ENCODE results near the gene CHSY1. TPM values are rescaled to one million over a fixed set of nuclear protein-coding genes. Genes with fewer than 3 reads are reported as not detected.

Gene CHSY1
- total and polyA plus RNA-seq, 2 of the 13 experiments (the other 11 are each of a cell fraction or from before 2014, with no cell fraction given), result 13.3 to 13.7 TPM

- TF ChIP-seq ZNF609 (CRISPR knock-in tag; IDR thresholded peaks at IDR 0.05; ENCODE audit: borderline replicate concordance) (peak; percentile 59; the same call in 1 of the 2 replicates), ZNF704 (CRISPR knock-in tag; IDR thresholded peaks at IDR 0.05; ENCODE audit: borderline replicate concordance) (peak; percentile 79; the same call in 1 of the 2 replicates), KLF13 (CRISPR knock-in tag; IDR thresholded peaks at IDR 0.05) (no peak), ETV5 (CRISPR knock-in tag; IDR thresholded peaks at IDR 0.05; ENCODE audit: borderline replicate concordance) (peak; percentile 93), NFATC3 (CRISPR knock-in tag; IDR thresholded peaks at IDR 0.05) (no peak), ZFX (CRISPR knock-in tag; IDR thresholded peaks at IDR 0.05; ENCODE audit: low read depth) (peak; percentile 97), PLSCR1 (CRISPR knock-in tag; IDR thresholded peaks at IDR 0.05; ENCODE audit: borderline replicate concordance) (no peak), ZNF251 (CRISPR knock-in tag; IDR thresholded peaks at IDR 0.05) (0 out of 2 replicates have a peak, but pooled peaks have one; percentile 56), FOXJ3 (CRISPR knock-in tag; IDR thresholded peaks at IDR 0.05; ENCODE audit: borderline replicate concordance) (no peak; the same call in 1 of the 2 replicates), SP2 (CRISPR knock-in tag; IDR thresholded peaks at IDR 0.05) (peak; percentile 65), ZBTB46 (CRISPR knock-in tag; IDR thresholded peaks at IDR 0.05; ENCODE audit: borderline replicate concordance) (no peak), PLRG1 (conservative IDR thresholded peaks at IDR 0.05) (no peak), RBM22 (optimal IDR thresholded peaks at IDR 0.05; ENCODE audit: low read length) (peak; percentile 45), ZNF496 (CRISPR knock-in tag; IDR thresholded peaks at IDR 0.05; ENCODE audit: insufficient replicate concordance) (no peak), HNRNPL (IDR thresholded peaks at IDR 0.05; ENCODE audit: low read depth, low read length) (no peak), ZNF766 (CRISPR knock-in tag; IDR thresholded peaks at IDR 0.05; ENCODE audit: borderline replicate concordance) (peak; percentile 70; the same call in 1 of the 2 replicates), RAD51 (IDR thresholded peaks at IDR 0.05; ENCODE audit: borderline replicate concordance) (no peak), ZNF510 (CRISPR knock-in tag; IDR thresholded peaks at IDR 0.05; ENCODE audit: low read depth) (peak; percentile 51; the same call in 1 of the 2 replicates), ZNF737 (CRISPR knock-in tag; IDR thresholded peaks at IDR 0.05; ENCODE audit: borderline replicate concordance) (no peak), ZNF484 (CRISPR knock-in tag; IDR thresholded peaks at IDR 0.05; ENCODE audit: borderline replicate concordance, low read depth) (no peak)
Measured at GRCh38 chr15:101294731-101295606, 43.1 kb upstream of the CHSY1 start, which contains the start of gene SNRPA1 (continued).

Measured in HepG2 (cell line).